HG03457 (cell line): ENCODE results near the gene SLC13A5.
"Not testable (repeated sequence)": the region's sequence is repeated elsewhere in the genome, so short reads cannot be mapped to it uniquely, and the experiment has no call there.

Source experiments
- ATAC-seq: cut with Tn5 transposase; IDR thresholded peaks from one replicate; pipeline ENCODE4 v1.9.1; 2021; ENCODE audit warnings: moderate number of reproducible peaks; ENCODE audit not compliant: unreplicated experiment

Gene SLC13A5

GRCh38 chr17:6711081-6711674 is 2.0 kb downstream of the SLC13A5 start:
- ATAC-seq: no peak

- no peak for ATAC-seq
Observed at GRCh38 chr17:6710317-6710716, 2.9 kb downstream of the SLC13A5 start.

- ATAC-seq: no peak
Observed at GRCh38 chr17:6708357-6708961, 4.7 kb downstream of the SLC13A5 start.

- ATAC-seq: no peak
Observed at GRCh38 chr17:6706996-6707395, 6.2 kb downstream of the SLC13A5 start.

- ATAC-seq: no peak
Observed at GRCh38 chr17:6706499-6706898, 6.7 kb downstream of the SLC13A5 start.

GRCh38 chr17:6704470-6705052 is 8.6 kb downstream of the SLC13A5 start:
- no peak for ATAC-seq

- ATAC-seq: no peak
Observed at GRCh38 chr17:6703751-6704150, 9.4 kb downstream of the SLC13A5 start.

GRCh38 chr17:6702567-6703215 is 10.5 kb downstream of the SLC13A5 start:
- no peak for ATAC-seq

GRCh38 chr17:6701719-6702118 is 11.4 kb downstream of the SLC13A5 start:
- ATAC-seq: no peak

GRCh38 chr17:6700948-6701307 is 12.2 kb downstream of the SLC13A5 start:
- no peak for ATAC-seq

- no peak for ATAC-seq
Observed at GRCh38 chr17:6699997-6700947, 12.9 kb downstream of the SLC13A5 start.

- no peak for ATAC-seq
Observed at GRCh38 chr17:6698004-6698403, 15.2 kb downstream of the SLC13A5 start.

- no peak for ATAC-seq
Observed at GRCh38 chr17:6696906-6697305, 16.3 kb downstream of the SLC13A5 start.

GRCh38 chr17:6695565-6695964 is 17.6 kb downstream of the SLC13A5 start:
- ATAC-seq: no peak

GRCh38 chr17:6695051-6695450 is 18.1 kb downstream of the SLC13A5 start:
- no peak for ATAC-seq

- not testable (repeated sequence) for ATAC-seq
Observed at GRCh38 chr17:6691958-6692357, 21.2 kb downstream of the SLC13A5 start.

- ATAC-seq: no peak
Observed at GRCh38 chr17:6691546-6691945, 21.6 kb downstream of the SLC13A5 start.

- ATAC-seq: no peak
Observed at GRCh38 chr17:6690641-6691040, 22.5 kb downstream of the SLC13A5 start.

GRCh38 chr17:6688944-6689343 is 24.2 kb downstream of the SLC13A5 start:
- no peak for ATAC-seq

GRCh38 chr17:6686026-6686425 is 27.1 kb downstream of the SLC13A5 start:
- ATAC-seq: no peak
